ACHN (cell line): Measurements from ENCODE around the gene TSSK2.

Source experiments
- DNase-seq: peaks from one replicate; pipeline ENCODE4 v3.0.0-alpha.2; 2015
- in situ Hi-C: cut with HindIII; loops from 2 replicates; pipeline ENCODE4 v1.10.0; 2017; ENCODE audit warnings: low sequenced_read_pairs, low pct_ligation_motif_present, low pct_unique_long_range_greater_than_20kb

TSSK2 gene

DNA sequence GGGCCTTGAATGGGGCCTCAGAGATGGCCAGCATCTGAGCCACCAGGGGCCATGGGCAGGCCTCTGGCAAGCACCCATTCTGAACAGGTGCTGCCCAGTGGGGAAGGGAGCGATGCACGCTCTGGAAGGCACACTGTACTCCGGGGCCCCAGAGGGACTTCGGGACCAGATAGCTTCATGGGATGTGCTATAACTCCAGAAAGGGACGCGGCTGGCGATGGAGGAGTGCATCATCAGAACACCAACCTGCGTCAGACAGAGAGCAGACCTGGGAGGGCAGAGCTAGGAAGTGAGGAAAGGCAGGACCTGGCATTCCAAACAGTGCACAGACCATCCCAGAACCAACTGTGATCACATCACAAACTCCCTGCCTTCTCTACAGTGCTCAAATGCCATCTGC, 25.7 kb upstream of the TSSK2 start:
- in situ Hi-C loops = no loop called here
- no peak for DNase-seq

- DNase-seq = peak; percentile 15
- in situ Hi-C loops = no loop called here
Measured at GRCh38 chr22:19105867-19106802, 25.0 kb upstream of the TSSK2 start.

DNA sequence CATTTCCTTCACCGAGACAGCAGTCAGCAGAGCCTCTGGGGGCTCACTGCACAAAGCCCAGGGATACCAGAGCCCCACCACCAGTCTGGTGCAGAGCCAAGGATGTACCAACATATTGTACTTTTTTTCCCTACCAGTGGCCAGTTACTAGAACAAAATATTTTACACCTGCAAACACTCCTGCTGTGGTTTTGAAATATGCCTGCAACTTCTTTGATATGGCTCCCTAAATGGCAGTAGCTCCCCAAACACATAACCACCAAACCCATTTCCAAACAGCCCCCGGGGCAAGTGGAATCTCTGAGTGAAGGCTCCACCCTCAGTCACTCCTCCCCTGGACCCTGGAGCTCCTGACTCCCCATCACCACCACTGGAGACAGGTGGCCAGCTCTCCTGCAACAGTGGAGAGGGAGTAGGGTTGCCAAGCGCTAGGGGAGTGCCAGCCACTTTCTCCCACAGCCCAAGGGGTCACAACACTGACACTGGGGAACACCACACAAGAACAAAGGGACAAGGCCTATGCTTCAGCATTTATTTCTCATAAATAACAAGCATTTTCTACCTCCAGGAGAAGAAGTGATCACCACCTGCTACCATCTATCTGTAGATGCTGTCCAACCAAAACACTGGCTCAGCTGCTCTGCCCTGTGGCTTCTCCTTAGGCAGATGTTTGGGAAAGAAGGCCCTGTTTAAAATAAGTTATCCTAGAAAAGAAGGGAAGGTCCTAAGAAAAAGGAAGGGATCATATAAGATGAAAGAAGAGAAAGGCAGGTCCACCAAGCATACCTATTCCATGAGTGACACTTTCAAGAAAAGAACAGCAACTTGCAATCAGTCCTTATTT, 24.0 kb upstream of the TSSK2 start:
- in situ Hi-C loops = no loop called here
- no peak for DNase-seq

DNA sequence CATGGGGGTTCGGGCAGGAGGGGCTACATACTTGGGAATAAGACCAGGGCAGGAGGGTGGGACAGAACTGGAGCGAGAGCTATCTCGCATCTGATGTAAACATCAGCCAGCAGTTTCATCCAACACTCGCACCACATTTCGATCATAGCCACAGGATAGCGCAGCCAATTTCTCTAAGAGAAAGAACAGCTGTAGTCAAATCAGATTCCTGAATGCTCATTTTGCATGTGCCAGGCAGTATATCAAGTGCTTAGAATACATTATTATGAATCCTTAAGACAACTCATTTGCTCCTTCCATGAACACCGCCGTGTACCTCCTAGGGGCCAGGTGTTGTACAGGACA, 23.4 kb upstream of the TSSK2 start:
- DNase-seq = no peak
- in situ Hi-C loops = no loop called here

DNA sequence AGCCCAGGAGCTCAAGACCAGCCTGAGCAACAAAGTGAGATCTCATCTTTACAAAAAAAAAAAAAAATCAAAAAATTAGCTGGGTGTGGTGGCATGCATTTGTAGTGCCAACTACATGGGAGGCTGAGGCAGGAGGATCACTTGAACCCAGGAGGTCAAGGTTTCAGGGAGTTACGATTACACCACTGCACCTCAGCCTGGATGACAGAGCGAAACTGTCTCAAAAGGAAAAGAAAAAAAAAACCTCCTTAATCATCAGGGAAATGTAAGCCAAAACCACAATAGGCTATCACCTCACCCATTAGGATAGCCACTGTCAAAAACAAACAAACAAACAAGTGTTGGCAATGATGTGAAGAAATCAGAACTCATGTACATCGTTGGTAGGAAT, 22.3 kb upstream of the TSSK2 start:
- no peak for DNase-seq
- in situ Hi-C loops = no loop called here

DNA sequence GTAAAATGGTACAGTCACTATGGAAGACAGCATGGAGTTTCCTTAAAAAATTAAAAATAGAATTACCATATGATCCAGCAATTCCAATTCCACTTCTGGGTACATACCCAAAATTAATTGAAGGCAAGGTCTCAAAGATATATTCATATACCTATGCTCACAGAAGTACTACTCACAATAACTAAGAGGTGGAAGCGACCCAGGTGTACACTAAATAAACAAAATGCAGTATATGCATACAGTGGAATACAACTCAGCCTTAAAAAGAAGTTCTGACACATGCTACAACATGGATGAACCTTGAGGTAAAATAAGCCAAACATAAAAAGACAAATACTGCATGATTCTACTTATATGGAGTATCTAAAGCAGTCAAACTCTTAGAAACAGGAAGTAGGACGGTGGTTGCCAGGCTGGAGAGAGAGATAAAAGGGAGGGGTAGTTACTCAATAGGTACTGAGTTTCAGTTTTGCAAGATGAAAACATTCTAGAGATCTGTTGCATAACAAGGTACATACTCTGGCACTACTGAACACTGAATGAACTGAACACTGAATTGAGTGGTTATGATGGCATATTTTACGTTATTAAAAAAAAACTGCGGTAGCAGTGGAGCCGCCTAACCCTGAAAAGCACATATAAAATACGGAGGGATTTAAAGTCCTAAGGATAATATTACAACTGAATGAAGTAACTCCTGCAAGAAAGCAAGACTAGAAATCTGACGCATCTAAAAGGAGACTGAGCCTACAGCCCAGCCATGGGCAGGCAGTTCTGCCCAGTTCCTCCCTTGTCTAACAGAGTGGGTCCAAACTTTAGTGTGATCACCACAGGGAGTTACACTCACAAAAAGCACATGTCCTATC, 21.7 kb upstream of the TSSK2 start:
- in situ Hi-C loops = no loop called here

GRCh38 chr22:19110064-19110458, 21.0 kb upstream of the TSSK2 start:
- in situ Hi-C loops = no loop called here
- DNase-seq = no peak

More for the DNA sequence above, 21.7 kb upstream of the TSSK2 start:
- no peak for DNase-seq

DNA sequence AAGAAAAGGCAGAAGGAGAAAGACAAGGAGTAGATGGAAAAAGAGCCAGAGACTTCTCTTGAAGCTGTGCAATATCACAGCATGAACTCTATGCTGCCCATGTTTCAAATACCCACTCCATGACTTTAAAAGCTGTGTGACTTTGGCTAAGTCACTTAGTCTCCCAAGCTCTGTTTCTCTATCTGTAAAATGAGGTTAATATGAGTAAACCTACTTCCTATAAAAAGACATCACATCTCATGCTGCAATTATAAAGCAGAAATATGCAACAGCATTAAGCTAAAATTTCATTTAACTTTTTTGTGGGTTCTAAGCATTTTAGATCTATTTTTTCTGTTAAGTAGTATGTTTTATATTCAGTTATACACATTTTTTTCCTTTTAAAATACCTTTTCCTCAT, 20.5 kb upstream of the TSSK2 start:
- no peak for DNase-seq
- in situ Hi-C loops = no loop called here

DNA sequence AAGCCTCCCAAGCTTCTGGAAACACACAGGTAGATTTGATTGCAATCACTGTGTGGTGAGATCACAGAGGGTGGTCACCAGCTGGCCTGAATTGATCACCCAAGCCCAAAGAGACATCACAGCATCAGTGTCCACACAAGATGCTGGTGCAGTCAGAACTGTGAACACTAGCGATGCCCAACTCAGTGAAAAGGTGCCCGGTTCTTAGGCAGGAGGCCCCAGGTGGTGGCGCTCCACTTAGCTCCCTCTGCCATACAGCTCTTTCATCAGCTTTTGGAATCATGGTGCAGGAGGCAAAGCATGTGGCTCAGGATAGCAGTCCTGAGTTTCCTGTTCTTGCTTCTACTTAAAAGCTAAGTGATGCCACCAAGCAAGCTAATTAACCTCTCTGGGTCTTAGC, 20.0 kb upstream of the TSSK2 start:
- no peak for DNase-seq
- in situ Hi-C loops = no loop called here

DNA sequence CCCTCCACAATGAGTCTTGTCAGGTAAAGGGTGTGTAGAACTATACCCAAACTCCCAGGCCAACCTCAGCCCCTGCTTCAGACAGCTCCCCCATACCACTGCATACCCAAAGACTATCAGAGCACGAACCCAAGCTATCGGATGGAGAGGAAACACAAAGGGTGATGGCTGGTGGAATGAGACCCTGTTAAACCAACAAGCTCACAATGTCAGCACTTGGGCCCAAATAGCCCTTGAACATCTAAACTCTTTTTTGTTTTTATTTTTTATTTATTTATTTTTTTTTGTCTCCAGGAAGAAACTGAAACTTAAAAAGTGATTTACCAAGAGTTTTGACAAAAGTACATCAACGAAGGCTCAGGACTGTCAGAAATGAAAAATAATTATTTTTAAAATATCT, 19.5 kb upstream of the TSSK2 start:
- in situ Hi-C loops = no loop called here
- DNase-seq = no peak

- in situ Hi-C loops = no loop called here
- DNase-seq = no peak
Measured at GRCh38 chr22:19113429-19113828, 17.7 kb upstream of the TSSK2 start.

GRCh38 chr22:19114984-19115552, 16.0 kb upstream of the TSSK2 start:
- in situ Hi-C loops = no loop called here
- no peak for DNase-seq

- in situ Hi-C loops = no loop called here
- DNase-seq = no peak
Measured at GRCh38 chr22:19115628-19116027, 15.5 kb upstream of the TSSK2 start.

DNA sequence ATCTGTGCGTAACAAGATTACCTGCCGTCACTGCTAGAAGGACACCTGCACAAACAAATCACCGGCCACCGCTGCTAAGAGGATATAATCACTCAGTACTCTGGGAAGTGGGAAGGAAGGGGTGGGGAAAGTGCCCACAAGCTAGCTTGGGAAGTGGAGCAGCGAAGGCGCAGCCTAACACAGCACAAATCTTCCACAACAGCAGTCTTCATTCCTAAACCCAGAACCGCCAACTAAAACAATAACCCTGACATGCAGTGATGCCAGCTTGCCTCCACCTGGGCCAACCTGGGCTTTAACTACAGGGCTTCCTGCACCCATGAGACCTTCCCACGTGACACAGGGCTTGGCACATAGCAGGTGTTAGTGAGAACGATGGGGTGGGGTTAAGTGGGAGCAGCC, 14.0 kb upstream of the TSSK2 start:
- DNase-seq = no peak
- in situ Hi-C loops = no loop called here

- in situ Hi-C loops = no loop called here
- no peak for DNase-seq
Measured at GRCh38 chr22:19118329-19118880, 12.7 kb upstream of the TSSK2 start.

DNA sequence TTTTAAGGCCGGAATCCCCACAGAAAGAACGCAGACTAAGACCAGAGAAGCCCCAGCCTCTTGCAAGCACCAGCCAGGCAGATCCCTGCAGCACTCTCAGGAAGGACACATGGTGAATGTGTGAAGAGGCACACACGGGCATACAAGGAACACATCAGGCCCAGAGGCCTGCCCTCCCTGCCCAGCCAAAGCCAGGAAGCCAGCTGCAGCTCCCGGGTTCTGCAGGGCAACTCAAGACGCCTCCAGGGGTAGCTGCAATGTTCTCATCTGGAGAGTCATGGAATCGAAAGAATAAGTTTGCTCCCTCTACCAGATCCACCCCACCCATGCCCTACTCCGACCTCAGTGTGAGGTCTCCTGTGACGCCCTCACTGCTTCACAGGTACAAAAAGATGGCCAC, 11.2 kb upstream of the TSSK2 start:
- in situ Hi-C loops = no loop called here
- no peak for DNase-seq

DNA sequence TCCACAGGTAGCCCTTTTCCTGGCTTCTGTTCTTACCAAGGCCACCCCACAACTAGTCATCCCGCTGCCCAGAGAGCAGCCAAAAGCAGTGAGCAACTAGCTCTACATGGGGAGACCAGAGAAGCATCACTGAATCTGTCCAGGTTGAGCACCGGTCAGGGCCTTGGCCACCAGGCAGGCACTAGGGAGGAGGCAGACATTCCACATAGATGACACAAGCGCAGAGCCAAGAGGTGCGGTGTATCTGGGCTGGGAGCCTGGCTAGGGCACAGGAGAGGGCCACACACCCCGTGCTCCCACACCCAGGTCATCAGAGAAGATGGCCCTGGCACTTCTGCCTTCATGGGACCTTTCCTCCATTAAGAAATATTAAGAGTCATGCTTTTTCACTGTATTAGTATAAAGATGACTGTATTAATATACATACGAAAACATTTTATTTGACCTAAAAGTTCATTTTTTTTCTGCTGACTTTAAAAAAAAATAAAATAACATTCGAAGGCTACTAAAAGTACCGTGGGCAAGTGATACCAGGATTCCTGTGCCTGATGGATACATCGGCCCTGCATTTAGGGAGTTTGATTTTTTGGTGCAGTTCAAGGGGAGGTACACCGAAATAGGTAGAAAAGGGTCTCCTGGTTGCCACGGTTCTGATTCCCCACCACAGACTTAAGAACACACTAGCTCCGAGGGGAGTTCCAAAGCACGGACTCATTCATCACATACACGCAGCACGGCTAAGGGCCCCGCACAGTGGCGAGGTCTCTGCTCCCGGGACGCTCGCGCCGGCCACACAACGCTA, 10.1 kb upstream of the TSSK2 start:
- DNase-seq = peak; percentile 74
- in situ Hi-C loops = no loop called here
